ENCODE data around the gene PLAC8L1. TPM values are rescaled to one million over a fixed set of nuclear protein-coding genes. Genes with fewer than 3 reads are reported as not detected.

Gene PLAC8L1
- total and polyA plus RNA-seq, 2 of the 8 experiments (the other 6 are each of a cell fraction or from before 2014, with no cell fraction given) = 0.42 TPM; not detected in 1

DNA sequence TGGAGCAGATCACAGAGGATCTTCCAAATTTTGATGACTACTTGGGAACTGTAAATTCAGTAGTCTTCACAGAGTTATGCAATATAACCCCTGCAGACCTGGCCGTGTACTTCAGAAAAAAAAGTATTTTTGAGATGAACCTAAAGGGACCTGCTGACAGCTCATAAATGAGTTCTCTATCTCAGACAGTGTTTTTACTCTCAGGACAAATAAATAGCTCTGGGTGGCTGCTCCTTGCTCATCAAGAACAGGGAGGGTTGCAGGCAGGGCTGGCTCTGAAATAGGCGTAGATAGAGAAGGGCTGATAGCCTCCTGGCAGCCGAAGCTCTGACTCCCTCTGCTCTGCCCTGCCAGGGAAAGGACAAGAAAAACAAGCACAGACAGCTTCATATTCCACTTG is 64.8 kb downstream of the PLAC8L1 start:
- Histone ChIP-seq H3K9me3 (ENCODE audit: insufficient read depth in 2 of 2, low read depth in 1 of 2, low read length in 1 of 2) (no peaks in the 10 kb centered on the region), H2AFZ (ENCODE audit: low read length) (no peak overlapping the region), H3K4me1 (replicated peaks in 1 of 4; ENCODE audit: control insufficient read depth in 3 of 4, insufficient read depth in 4 of 4, low read length in 3 of 4) (no peaks in the 10 kb centered on the region), H3K14ac (ENCODE audit: insufficient read length) (no peak overlapping the region), H3K36me3 (ENCODE audit: control insufficient read depth in 2 of 4, insufficient read depth in 4 of 4, low read length in 3 of 4) (no peaks in the 10 kb centered on the region), H4K91ac (replicated peaks; ENCODE audit: insufficient read length, low read length) (no peak overlapping the region), H2BK15ac (ENCODE audit: low read length) (peak overlapping the region; percentile 61; the same call in 1 of the 2 replicates), H3K9ac (replicated peaks in 1 of 4; ENCODE audit: extremely low read depth in 1 of 4, low read depth in 3 of 4, low read length in 3 of 4) (no peak overlapping the region), H3K4me3 (ENCODE audit: extremely low read depth in 1 of 4, insufficient read depth in 2 of 4, low read depth in 3 of 4, low read length in 4 of 4) (no peak overlapping the region), H3K23me2 (ENCODE audit: low read depth, low read length) (no peaks in the 10 kb centered on the region), H4K8ac (ENCODE audit: extremely low read depth, insufficient read depth, low read length) (no peak overlapping the region), H3K27me3 (replicated peaks in 1 of 4; ENCODE audit: control insufficient read depth in 3 of 4, extremely low read depth in 1 of 4, insufficient read depth in 3 of 4, low read length in 3 of 4) (no peaks in the 10 kb centered on the region), H3K18ac (ENCODE audit: extremely low read depth, low read length) (no peak overlapping the region), H2BK120ac (replicated peaks; ENCODE audit: low read depth, low read length) (no peak overlapping the region), H3K27ac (ENCODE audit: low read depth, low read length) (no peak overlapping the region), H3K79me1 (ENCODE audit: low read depth, low read length) (no peaks in the 10 kb centered on the region), H2BK20ac (ENCODE audit: low read length) (0 out of 2 replicates have a peak overlapping the region, but pooled peaks have one; percentile 72), H3K23ac (ENCODE audit: insufficient read length) (no peak overlapping the region), H4K5ac (ENCODE audit: insufficient read length, low read depth, low read length) (no peak overlapping the region), H3K4ac (replicated peaks; ENCODE audit: insufficient read length, low read depth, low read length) (no peak overlapping the region), H2BK5ac (ENCODE audit: low read depth, low read length) (no peak overlapping the region), H4K20me1 (replicated peaks in 1 of 2; ENCODE audit: control insufficient read depth in 1 of 2, insufficient read depth in 2 of 2, low read length in 2 of 2) (no peaks in the 10 kb centered on the region), H2BK12ac (ENCODE audit: low read depth, low read length) (0 out of 2 replicates have a peak overlapping the region, but pooled peaks have one; percentile 43), H3K4me2 (ENCODE audit: insufficient read depth in 1 of 2, low read depth in 2 of 2, low read length in 2 of 2) (no peak overlapping the region; a peak in 1 of 4 replicates), H3K79me2 (ENCODE audit: control insufficient read depth in 1 of 2, insufficient read depth in 2 of 2, low read length in 2 of 2) (no peaks in the 10 kb centered on the region), H2AK5ac (ENCODE audit: low read depth, low read length) (no peak overlapping the region), H3K56ac (replicated peaks; ENCODE audit: insufficient read length, low read depth, low read length) (no peak overlapping the region)
- ChIA-PET POLR2A (ENCODE audit: partially characterized antibody) (no interaction called here), CTCF (ENCODE audit: partially characterized antibody) (interaction anchor here (0.7 to 6.1 kb wide), 65 partner anchors 9 to 388 kb away, joined by 3 to 77 read pairs (median 6); partner anchors contain the start of genes PRELID2 and SH3RF2)
- FAIRE-seq = no peak
- no peak for DNase-seq (ENCODE audit: low read depth in 1 of 2, low spot score in 2 of 2)
- 61% methylated on average over 3 of the region's 3 CpGs; no CpG with 5 or more reads in 1 of the 2 experiments for WGBS, 2 experiments (ENCODE audit: extremely low coverage in 1 of 2, insufficient coverage in 1 of 2, insufficient read length in 1 of 2, insufficient replicate concordance in 2 of 2, low coverage in 1 of 2, low lambda C conversion rate in 2 of 2, missing lambda C conversion rate in 1 of 2)
- no peak for TF ChIP-seq CHD2 (IDR thresholded peaks at IDR 0.05; ENCODE audit: low read length)
- no peak for TF ChIP-seq ZNF274 (IDR thresholded peaks at IDR 0.05; ENCODE audit: borderline replicate concordance, extremely low read depth, low read length)
- TF ChIP-seq, protein P1, sequence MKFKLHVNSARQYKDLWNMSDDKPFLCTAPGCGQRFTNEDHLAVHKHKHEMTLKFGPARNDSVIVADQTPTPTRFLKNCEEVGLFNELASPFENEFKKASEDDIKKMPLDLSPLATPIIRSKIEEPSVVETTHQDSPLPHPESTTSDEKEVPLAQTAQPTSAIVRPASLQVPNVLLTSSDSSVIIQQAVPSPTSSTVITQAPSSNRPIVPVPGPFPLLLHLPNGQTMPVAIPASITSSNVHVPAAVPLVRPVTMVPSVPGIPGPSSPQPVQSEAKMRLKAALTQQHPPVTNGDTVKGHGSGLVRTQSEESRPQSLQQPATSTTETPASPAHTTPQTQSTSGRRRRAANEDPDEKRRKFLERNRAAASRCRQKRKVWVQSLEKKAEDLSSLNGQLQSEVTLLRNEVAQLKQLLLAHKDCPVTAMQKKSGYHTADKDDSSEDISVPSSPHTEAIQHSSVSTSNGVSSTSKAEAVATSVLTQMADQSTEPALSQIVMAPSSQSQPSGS (IDR thresholded peaks at IDR 0.05; ENCODE audit: low read length) = no peak
- TF ChIP-seq, protein P2, sequence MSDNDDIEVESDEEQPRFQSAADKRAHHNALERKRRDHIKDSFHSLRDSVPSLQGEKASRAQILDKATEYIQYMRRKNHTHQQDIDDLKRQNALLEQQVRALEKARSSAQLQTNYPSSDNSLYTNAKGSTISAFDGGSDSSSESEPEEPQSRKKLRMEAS (IDR thresholded peaks at IDR 0.05) = no peak
- TF ChIP-seq RBBP5 (IDR thresholded peaks at IDR 0.05; ENCODE audit: borderline replicate concordance, low read depth, low read length) = no peak
- no peak for TF ChIP-seq POLR2A (IDR thresholded peaks at IDR 0.05; ENCODE audit: control extremely low read depth in 1 of 2, low read depth in 2 of 2, low read length in 2 of 2)
- no peak for TF ChIP-seq RNF2 (IDR thresholded peaks at IDR 0.05; ENCODE audit: borderline replicate concordance, low read depth, low read length, missing control alignments, poor library complexity, severe bottlenecking)
- no peak for TF ChIP-seq POU5F1 (IDR thresholded peaks at IDR 0.05; ENCODE audit: low read depth, low read length)
- TF ChIP-seq SUZ12 (IDR thresholded peaks at IDR 0.05; ENCODE audit: low read length) = no peak
- TF ChIP-seq JUN (IDR thresholded peaks at IDR 0.05; ENCODE audit: low read depth, low read length) = no peak

All from H1 (cell line).